Activated effector memory CD4-positive, alpha-beta T cell treated with anti-CD3 and anti-CD28 coated beads, Interleukin-2, amount 50 U/mL, for 16 hours (primary cell): Measurements from ENCODE around the gene MRPL19.
"Not testable (repeated sequence)": the region's sequence is repeated elsewhere in the genome, so short reads cannot be mapped to it uniquely, and the experiment has no call there.

Source experiments
- DNase-seq: peaks from one replicate; pipeline ENCODE4 v3.0.0-alpha.2; 2020

MRPL19 gene

GRCh38 chr2:75675908-75676307 is 29.3 kb downstream of the MRPL19 start:
- no peak for DNase-seq

GRCh38 chr2:75676464-75676863 is 29.9 kb downstream of the MRPL19 start:
- no peak for DNase-seq

GRCh38 chr2:75679556-75679955 is 33.0 kb downstream of the MRPL19 start:
- no peak for DNase-seq

- no peak for DNase-seq
Observed at GRCh38 chr2:75680402-75680801, 33.8 kb downstream of the MRPL19 start.

- DNase-seq: not testable (repeated sequence)
Observed at GRCh38 chr2:75683430-75683829, 36.8 kb downstream of the MRPL19 start.

GRCh38 chr2:75688196-75688595 is 41.6 kb downstream of the MRPL19 start:
- no peak for DNase-seq

- DNase-seq: no peak
Observed at GRCh38 chr2:75698918-75699317, 52.3 kb downstream of the MRPL19 start.

GRCh38 chr2:75702593-75702992 is 56.0 kb downstream of the MRPL19 start:
- DNase-seq: no peak

- no peak for DNase-seq
Observed at GRCh38 chr2:75703589-75704287, 57.2 kb downstream of the MRPL19 start.

- DNase-seq: no peak
Observed at GRCh38 chr2:75705921-75706320, 59.3 kb downstream of the MRPL19 start.

GRCh38 chr2:75707901-75708300 is 61.3 kb downstream of the MRPL19 start:
- DNase-seq: no peak

- DNase-seq: no peak
Observed at GRCh38 chr2:75709297-75709696, 62.7 kb downstream of the MRPL19 start.

GRCh38 chr2:75710220-75710576 is 63.6 kb downstream of the MRPL19 start:
- no peak for DNase-seq

- peak; percentile 94 for DNase-seq
Observed at GRCh38 chr2:75710577-75711253, 64.1 kb downstream of the MRPL19 start, which contains the start of gene GCFC2. Gene GCFC2 (minus strand): TSS chr2:75710915. CDS start chr2:75710855, 60 bp downstream.

GRCh38 chr2:75711590-75711989 is 65.0 kb downstream of the MRPL19 start:
- not testable (repeated sequence) for DNase-seq

GRCh38 chr2:75716406-75716805 is 69.8 kb downstream of the MRPL19 start:
- DNase-seq: no peak

- no peak for DNase-seq
Observed at GRCh38 chr2:75719616-75720015, 73.0 kb downstream of the MRPL19 start.

GRCh38 chr2:75720525-75720924 is 73.9 kb downstream of the MRPL19 start:
- DNase-seq: no peak

- DNase-seq: no peak
Observed at GRCh38 chr2:75722687-75723086, 76.1 kb downstream of the MRPL19 start.

- no peak for DNase-seq
Observed at GRCh38 chr2:75728614-75729419, 82.2 kb downstream of the MRPL19 start.

GRCh38 chr2:75729861-75730260 is 83.3 kb downstream of the MRPL19 start:
- no peak for DNase-seq

GRCh38 chr2:75736276-75736675 is 89.7 kb downstream of the MRPL19 start:
- DNase-seq: no peak

GRCh38 chr2:75737961-75738360 is 91.4 kb downstream of the MRPL19 start:
- no peak for DNase-seq
